Activated T-helper 17 cell treated with anti-CD3 and anti-CD28 coated beads, Interleukin-2, amount 50 U/mL, for 72 hours (primary cell): ENCODE measurements around the gene P2RX4. TPM values are rescaled to one million over a fixed set of nuclear protein-coding genes. Genes with fewer than 3 reads are reported as not detected.
"Not testable (repeated sequence)": the region's sequence is repeated elsewhere in the genome, so short reads cannot be mapped to it uniquely, and the experiment has no call there.

Source experiments
- ATAC-seq: fragments of 150-1000 bp; cut with Tn5 transposase; replicated peaks from 2 replicates; pipeline ENCODE4 v1.10.0; 2021; ENCODE audit warnings: mild to moderate bottlenecking, moderate library complexity
- H3K27ac Mint-ChIP-seq: one replicate; pipeline ENCODE4 v1.8.0; 2022; ENCODE audit warnings: mixed read lengths
- H3K27me3 Mint-ChIP-seq: one replicate; pipeline ENCODE4 v1.8.0; 2022; ENCODE audit warnings: mixed read lengths
- H3K36me3 Mint-ChIP-seq: one replicate; pipeline ENCODE4 v1.8.0; 2022; ENCODE audit warnings: low read depth, mild to moderate bottlenecking, mixed read lengths
- H3K4me1 Mint-ChIP-seq: one replicate; pipeline ENCODE4 v1.8.0; 2022; ENCODE audit warnings: mixed read lengths
- H3K4me3 Mint-ChIP-seq: one replicate; pipeline ENCODE4 v1.8.0; 2022; ENCODE audit warnings: mild to moderate bottlenecking, mixed read lengths
- H3K9me3 Mint-ChIP-seq: one replicate; pipeline ENCODE4 v1.8.0; 2022; ENCODE audit warnings: mixed read lengths
- total RNA-seq, 2 donors: library from RNA; stranded (reverse); gene quantifications; one replicate each; pipeline ENCODE4 v1.2.3, GENCODE V29; 2022

Gene P2RX4
- total RNA-seq, 2 donors from 2014 or later, result 31.6 to 45.3 TPM

DNA sequence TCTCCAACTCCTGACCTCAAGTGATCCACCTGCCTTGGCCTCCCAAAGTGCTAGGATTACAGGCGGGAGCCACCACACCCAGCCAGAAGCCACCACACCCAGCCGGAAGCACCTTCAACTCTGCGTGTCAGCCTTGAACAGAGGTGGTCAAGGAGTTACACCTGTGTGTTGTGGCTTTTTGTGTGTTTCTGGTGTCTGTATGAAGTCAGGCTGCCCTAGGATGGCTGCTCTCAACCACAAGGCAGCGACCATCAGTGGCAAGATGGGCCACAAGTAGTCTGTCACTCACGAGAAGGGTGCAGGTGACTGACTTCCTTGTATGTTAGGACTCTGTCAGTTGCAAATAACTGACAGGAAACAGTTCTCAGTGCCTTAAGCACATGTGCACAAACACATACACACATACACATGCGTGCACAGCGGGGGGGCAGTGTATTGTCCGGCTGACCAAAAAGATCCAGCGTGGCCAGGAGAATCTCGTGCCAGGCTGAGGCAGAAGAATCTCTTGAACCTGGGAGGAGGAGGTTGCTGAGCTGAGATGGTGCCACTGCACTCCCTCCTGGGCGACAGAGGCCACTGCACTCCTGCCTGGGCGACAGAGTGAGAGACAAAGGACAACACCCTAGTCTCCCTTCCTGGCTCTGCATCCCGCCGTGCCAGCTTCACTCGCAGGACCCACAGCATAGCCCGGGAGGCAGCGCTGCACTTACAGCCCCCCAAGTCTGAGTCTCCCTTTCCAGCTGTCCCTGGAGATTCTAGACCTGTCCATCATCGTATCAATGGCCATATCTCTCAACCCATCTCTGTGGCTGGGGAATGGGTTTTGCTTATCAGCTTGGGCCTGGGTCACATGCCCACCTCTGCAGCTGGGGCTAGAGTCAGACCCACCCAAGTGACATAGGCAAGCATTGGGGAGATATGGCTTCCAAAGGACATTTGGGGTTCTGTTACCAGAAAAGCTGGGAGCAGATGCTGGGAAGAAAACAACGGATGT is 13.7 kb downstream of the P2RX4 start:
- peak overlapping the region; percentile 79 for H3K4me3 Mint-ChIP-seq

DNA sequence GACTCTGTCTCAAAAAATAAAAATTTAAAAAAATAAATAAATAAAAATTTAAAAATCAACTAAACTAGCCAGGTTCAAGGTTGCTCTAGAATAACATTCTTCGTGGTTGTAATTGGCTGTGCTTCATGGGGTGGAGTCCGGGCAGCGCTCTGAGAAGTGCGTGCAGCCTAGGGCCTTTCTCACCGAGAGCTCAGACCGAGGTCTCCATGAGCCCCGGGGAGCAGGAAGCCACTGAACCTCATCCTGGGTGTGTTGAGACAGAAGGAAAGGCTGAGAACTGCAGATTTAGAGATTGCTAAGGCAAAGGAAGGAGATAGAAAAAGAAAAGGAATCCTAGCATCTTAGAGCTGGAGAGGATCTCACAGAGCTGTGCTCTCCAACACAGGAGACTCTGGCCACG is 14.7 kb downstream of the P2RX4 start:
- Mint-ChIP-seq H3K4me3 (peak overlapping the region; percentile 79), H3K27me3 (no peaks in the 10 kb centered on the region), H3K36me3 (peaks cover 86% of the 10 kb centered on the region)

More for the DNA sequence above, 13.7 kb downstream of the P2RX4 start:
- peak; percentile 67 for ATAC-seq
- Mint-ChIP-seq H3K27me3 (no peaks in the 10 kb centered on the region), H3K9me3 (no peaks in the 10 kb centered on the region), H3K27ac (peak overlapping the region; percentile 91), H3K4me1 (peaks cover 18% of the 10 kb centered on the region), H3K36me3 (peaks cover 87% of the 10 kb centered on the region)

DNA sequence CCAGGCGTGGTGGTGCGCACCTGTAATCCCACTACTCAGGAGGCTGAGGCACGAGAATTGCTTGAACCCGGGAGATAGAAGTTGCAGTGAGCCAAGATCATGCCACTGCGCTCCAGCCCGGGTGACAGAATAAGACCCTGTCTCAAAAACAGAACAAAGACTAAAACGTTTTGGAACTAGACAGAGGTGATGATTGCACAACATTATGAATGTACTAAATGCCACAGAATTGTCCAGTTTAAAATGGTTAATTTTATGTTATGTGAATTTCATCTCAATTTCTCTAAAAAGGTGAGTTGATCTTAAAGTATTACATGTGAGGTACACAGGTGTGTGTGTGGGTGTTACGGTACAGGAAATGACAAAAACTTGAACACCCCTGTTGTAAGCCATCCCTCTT is 16.5 kb downstream of the P2RX4 start:
- ATAC-seq, result no peak
- H3K27me3 Mint-ChIP-seq, result no peaks in the 10 kb centered on the region
- H3K27ac Mint-ChIP-seq, result no peak overlapping the region
- peaks cover 18% of the 10 kb centered on the region for H3K4me1 Mint-ChIP-seq
- H3K4me3 Mint-ChIP-seq, result no peak overlapping the region
- no peaks in the 10 kb centered on the region for H3K9me3 Mint-ChIP-seq
- peaks cover 83% of the 10 kb centered on the region for H3K36me3 Mint-ChIP-seq

More for the DNA sequence above, 14.7 kb downstream of the P2RX4 start:
- Mint-ChIP-seq H3K27ac (peak overlapping the region; percentile 91), H3K9me3 (no peaks in the 10 kb centered on the region), H3K4me1 (peaks cover 18% of the 10 kb centered on the region)
- ATAC-seq, result peak; percentile 74

DNA sequence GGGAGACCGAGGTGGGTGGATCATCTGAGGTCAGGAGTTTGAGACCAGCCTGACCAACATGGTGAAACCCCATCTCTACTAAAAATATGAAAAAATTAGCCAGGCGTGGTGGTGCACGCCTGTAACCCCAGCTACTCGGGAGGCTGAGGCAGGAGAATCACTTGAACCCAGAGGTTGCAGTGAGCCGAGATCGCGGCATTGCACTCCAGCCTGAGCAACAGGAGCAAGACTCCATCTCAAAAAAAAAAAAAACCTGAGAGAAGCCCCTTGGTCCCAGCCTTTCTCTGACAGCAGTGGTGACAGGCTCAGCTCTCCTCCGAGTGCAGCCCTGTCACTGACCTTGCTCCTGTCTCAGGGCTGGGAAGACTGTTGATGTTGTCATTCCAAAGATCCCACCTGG is 16.9 kb downstream of the P2RX4 start:
- ATAC-seq, H3K27me3 Mint-ChIP-seq, H3K9me3 Mint-ChIP-seq, H3K4me3 Mint-ChIP-seq: not testable (repeated sequence)
- peak overlapping the region; percentile 61 for H3K27ac Mint-ChIP-seq
- H3K4me1 Mint-ChIP-seq, result peaks cover 18% of the 10 kb centered on the region
- peaks cover 81% of the 10 kb centered on the region for H3K36me3 Mint-ChIP-seq

DNA sequence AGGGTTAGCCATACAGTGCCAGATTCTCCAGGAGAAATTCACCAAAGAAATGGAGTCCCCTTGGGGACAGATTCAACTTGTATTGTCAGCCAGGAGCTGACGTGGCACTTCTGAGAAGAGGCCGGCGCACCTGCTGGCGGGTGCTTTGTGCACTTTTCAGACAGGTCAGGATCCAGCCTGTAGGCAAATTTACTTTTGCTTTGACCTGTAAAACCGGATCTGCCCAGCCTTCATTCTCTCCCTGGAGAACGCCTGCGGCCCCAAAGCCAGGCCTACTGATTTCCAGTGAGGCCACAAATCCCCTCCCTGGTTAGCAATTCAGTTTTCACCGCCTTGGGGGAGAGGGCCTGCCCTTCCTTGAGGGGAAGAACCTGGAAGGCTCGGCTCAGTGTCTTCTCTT is 17.4 kb downstream of the P2RX4 start:
- no peak for ATAC-seq
- H3K36me3 Mint-ChIP-seq, result peaks cover 81% of the 10 kb centered on the region
- H3K4me1 Mint-ChIP-seq, result peaks cover 18% of the 10 kb centered on the region
- H3K4me3 Mint-ChIP-seq, result no peak overlapping the region
- H3K9me3 Mint-ChIP-seq, result no peaks in the 10 kb centered on the region
- H3K27ac Mint-ChIP-seq, result peak overlapping the region; percentile 61
- no peaks in the 10 kb centered on the region for H3K27me3 Mint-ChIP-seq

DNA sequence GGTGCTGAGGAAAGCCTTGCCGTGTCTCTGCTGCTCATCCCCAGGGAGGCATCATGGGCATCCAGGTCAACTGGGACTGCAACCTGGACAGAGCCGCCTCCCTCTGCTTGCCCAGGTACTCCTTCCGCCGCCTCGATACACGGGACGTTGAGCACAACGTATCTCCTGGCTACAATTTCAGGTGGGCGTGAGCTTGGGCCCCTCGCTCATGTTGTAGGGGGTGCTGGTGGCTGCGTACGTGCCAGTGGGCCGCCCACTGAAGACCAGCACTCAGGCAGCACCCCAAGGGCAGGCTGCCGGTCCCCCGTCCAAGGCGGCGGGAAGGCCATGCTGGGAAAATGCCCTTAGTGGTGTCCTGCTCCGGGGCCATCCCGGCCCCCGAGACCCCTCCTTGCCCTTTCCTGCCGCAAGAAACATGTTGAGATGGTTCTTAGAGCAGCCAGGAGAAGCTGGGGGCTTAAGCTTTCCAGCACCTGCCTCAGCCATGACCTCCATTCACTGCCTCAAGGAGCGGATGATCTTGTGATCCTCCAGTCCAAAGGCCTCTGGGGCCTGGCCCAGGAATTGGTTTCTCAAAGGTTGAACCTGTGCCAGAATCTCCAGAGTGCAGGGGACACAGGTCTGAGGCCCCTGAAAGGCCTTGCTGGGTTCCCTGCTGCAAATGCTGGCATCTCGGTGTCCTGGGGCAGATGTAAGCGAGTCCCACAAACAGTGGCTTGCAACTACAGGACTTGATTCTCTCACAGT is 19.2 kb downstream of the P2RX4 start:
- H3K27me3 Mint-ChIP-seq, result no peaks in the 10 kb centered on the region

DNA sequence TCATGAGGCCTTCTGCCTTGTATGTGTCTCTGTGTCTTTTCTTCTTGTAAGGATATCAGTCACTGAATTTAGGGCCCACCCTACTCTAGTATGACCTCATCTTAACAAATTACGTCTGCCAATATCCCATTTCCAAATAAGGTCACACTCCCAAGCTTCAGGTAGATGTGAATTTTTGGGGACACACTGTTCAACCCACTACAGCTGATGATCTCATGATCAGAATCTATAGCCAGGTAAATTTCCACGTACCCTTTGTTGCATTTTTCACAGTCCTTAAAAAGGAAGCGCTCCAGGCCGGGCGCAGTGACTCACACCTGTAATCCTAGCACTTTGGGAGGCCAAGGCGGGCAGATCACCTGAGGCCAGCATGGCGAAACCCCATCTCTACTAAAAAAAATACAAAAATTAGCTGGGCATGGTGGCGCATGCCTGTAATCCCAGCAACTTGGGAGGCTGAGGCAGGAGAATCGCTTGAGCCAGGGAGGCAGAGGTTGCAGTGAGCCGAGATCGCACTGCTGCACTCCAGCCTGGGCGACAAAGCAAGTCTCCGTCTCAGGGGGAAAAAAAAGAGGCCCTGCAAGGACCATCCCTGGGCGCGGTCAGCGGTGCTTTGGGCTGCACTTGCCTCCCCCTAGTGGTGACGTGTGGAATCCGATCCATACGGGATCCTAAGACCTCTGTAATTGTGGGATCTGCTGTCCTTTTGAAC is 20.1 kb downstream of the P2RX4 start:
- ATAC-seq, result peak; percentile 79
- not testable (repeated sequence) for H3K9me3 Mint-ChIP-seq, H3K4me3 Mint-ChIP-seq, H3K27ac Mint-ChIP-seq, H3K27me3 Mint-ChIP-seq, H3K4me1 Mint-ChIP-seq
- H3K36me3 Mint-ChIP-seq, result peaks cover 83% of the 10 kb centered on the region

More for the DNA sequence above, 19.2 kb downstream of the P2RX4 start:
- Mint-ChIP-seq H3K27ac (no peak overlapping the region), H3K4me3 (no peak overlapping the region), H3K4me1 (peaks cover 6% of the 10 kb centered on the region), H3K9me3 (no peaks in the 10 kb centered on the region), H3K36me3 (peaks cover 81% of the 10 kb centered on the region)
- no peak for ATAC-seq

DNA sequence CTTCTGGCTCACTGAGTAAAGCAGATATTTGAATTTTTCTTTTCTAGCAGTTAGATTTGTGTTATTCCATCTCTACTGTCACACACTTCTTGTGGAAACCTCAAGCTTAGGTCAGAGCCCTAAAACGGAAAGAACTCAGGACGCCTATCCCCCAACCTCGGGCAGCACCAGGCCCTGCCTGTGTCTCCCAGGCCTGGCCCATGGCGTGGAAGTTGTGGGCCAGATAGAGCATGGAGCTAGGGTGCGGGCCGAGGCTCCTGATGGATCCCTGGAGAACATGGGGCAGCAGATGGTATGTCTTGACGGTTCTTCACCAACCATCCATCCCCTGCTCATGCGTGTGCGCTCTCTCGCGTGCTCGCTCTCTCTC is 20.6 kb downstream of the P2RX4 start:
- Mint-ChIP-seq H3K9me3 (no peaks in the 10 kb centered on the region), H3K27ac (no peak overlapping the region), H3K4me1 (no peaks in the 10 kb centered on the region), H3K36me3 (peaks cover 87% of the 10 kb centered on the region), H3K27me3 (no peaks in the 10 kb centered on the region), H3K4me3 (no peak overlapping the region)
- ATAC-seq, result no peak

DNA sequence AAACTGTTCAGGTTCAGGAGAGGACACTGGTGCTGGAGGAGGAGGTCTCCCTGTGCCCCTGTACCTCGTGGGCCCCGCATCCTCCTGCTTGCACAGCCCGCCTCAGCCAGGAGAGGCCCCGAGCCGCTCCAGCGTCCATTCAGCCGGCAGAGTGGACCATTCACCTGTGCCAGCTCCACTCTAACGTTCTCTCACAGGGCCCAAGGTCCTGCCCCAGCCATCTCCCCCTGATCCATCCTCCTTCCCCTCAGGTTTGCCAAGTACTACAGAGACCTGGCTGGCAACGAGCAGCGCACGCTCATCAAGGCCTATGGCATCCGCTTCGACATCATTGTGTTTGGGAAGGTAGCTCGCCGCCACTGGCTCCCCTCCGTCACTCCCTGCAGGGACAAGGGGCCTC is 22.2 kb downstream of the P2RX4 start:
- Mint-ChIP-seq H3K4me3 (no peak overlapping the region), H3K4me1 (no peaks in the 10 kb centered on the region), H3K36me3 (peaks cover 80% of the 10 kb centered on the region), H3K9me3 (no peaks in the 10 kb centered on the region), H3K27me3 (no peaks in the 10 kb centered on the region), H3K27ac (peak overlapping the region; percentile 48)
- ATAC-seq, result no peak

DNA sequence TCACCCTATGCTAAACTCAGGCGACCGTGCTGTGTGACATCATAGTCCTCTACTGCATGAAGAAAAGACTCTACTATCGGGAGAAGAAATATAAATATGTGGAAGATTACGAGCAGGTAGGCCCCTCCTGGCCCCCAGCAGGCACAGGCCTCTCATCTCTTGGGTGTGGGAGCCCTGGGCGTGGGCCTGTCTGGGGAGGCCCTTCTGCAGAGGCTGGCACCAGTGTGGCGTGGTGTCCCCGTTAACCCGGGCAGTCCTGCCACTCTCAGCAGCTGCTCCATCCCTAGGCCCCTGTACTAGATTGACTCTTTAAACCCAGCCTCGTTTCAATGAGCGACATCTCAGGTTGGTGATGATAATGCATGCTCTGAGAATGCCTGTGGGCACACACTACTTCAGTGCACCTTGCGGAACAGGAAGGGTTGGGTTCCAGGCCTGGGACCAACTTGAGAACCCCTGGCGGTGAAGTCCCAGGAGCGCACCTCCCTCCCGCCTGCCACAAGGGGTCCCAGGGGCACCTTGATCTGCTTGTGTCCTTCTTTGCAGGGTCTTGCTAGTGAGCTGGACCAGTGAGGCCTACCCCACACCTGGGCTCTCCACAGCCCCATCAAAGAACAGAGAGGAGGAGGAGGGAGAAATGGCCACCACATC is 23.2 kb downstream of the P2RX4 start:
- Mint-ChIP-seq H3K27me3 (no peaks in the 10 kb centered on the region), H3K36me3 (peaks cover 78% of the 10 kb centered on the region), H3K9me3 (no peaks in the 10 kb centered on the region), H3K4me3 (no peak overlapping the region), H3K27ac (peak overlapping the region; percentile 48), H3K4me1 (no peaks in the 10 kb centered on the region)
- ATAC-seq, result no peak

DNA sequence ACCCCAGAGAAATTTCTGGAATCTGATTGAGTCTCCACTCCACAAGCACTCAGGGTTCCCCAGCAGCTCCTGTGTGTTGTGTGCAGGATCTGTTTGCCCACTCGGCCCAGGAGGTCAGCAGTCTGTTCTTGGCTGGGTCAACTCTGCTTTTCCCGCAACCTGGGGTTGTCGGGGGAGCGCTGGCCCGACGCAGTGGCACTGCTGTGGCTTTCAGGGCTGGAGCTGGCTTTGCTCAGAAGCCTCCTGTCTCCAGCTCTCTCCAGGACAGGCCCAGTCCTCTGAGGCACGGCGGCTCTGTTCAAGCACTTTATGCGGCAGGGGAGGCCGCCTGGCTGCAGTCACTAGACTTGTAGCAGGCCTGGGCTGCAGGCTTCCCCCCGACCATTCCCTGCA is 23.7 kb downstream of the P2RX4 start:
- Mint-ChIP-seq H3K4me3 (no peak overlapping the region), H3K27me3 (no peaks in the 10 kb centered on the region), H3K36me3 (peaks cover 75% of the 10 kb centered on the region), H3K4me1 (no peaks in the 10 kb centered on the region), H3K9me3 (no peaks in the 10 kb centered on the region), H3K27ac (no peak overlapping the region)
- no peak for ATAC-seq

DNA sequence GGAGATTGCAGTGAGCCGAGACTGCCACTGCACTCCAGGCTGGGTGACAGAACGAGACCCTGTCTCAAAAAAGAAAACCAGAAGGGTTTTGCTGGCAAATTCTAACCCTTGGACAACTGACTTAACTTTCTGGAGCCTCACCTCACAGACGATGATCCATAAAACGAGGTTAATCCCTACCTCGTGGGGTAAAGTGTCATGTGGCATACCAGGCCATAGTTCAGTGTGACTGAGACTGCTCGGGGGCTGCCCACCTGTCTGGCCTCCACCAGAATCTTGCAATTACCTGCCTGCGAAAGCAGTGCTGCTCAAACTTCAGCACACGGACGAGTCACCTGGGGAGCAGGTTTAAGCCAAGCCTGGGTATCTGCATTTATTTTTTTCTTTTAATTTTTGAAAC is 26.8 kb downstream of the P2RX4 start:
- Mint-ChIP-seq H3K27ac (no peak overlapping the region), H3K4me1 (peaks cover 10% of the 10 kb centered on the region), H3K9me3 (no peaks in the 10 kb centered on the region), H3K4me3 (no peak overlapping the region), H3K36me3 (peaks cover 63% of the 10 kb centered on the region), H3K27me3 (no peaks in the 10 kb centered on the region)
- ATAC-seq, result no peak

DNA sequence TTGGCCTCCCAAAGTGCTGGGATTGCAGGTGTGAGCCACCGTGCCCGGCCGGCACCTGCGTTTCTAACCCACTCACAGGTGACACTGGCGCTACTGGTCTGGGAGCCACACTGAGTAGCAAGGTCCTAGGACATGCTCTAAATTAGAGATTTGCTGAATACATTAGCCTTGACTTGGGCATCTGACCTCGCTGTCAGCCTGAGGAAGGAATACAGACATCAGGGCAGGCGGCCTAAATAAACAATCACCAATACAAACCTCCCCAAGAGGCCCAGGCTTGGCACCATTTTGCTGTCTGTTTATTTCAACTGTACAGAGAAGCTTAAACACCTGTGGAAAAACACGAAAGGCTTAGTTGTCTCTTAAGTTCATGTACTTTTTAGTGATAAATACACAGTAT is 27.5 kb downstream of the P2RX4 start:
- Mint-ChIP-seq H3K36me3 (peaks cover 58% of the 10 kb centered on the region), H3K4me1 (peaks cover 10% of the 10 kb centered on the region), H3K27me3 (no peaks in the 10 kb centered on the region), H3K27ac (peak overlapping the region; percentile 94), H3K4me3 (no peak overlapping the region), H3K9me3 (no peaks in the 10 kb centered on the region)
- ATAC-seq, result no peak

DNA sequence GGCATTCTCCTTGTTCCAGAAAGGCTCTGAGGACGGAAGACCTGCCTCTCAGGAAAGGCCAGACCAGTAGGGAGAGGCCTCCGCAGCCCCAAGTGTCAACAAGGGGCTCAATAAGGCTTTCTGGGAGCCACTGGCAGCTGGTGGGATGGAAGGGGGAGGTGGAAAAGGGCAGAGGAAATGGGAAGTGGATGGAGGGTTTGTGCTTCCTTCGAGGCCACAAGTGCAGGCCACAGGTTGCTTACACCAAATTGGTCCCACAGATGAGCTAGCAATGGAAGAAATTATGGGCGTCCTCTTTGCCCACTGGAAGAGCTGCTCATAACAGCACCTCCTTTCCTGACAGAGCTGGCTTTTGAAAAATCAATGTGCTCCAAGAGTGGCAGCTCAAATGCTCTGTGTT is 28.2 kb downstream of the P2RX4 start:
- H3K27me3 Mint-ChIP-seq, result no peaks in the 10 kb centered on the region
- H3K9me3 Mint-ChIP-seq, result no peaks in the 10 kb centered on the region
- no peak for ATAC-seq
- peaks cover 10% of the 10 kb centered on the region for H3K4me1 Mint-ChIP-seq
- peak overlapping the region; percentile 94 for H3K27ac Mint-ChIP-seq
- H3K36me3 Mint-ChIP-seq, result peaks cover 51% of the 10 kb centered on the region
- no peak overlapping the region for H3K4me3 Mint-ChIP-seq
